Effector memory CD8-positive, alpha-beta T cell (primary cell): ENCODE data around the gene DR1.
"Not testable (repeated sequence)": the region's sequence is repeated elsewhere in the genome, so short reads cannot be mapped to it uniquely, and the experiment has no call there.

Experiments used
- ATAC-seq: fragments of 150-1000 bp; cut with Tn5 transposase; replicated peaks from 2 replicates; pipeline ENCODE4 v1.10.0; 2021; ENCODE audit warnings: mild to moderate bottlenecking, moderate library complexity
- DNase-seq, 3 experiments: peaks; one replicate each; pipeline ENCODE4 v3.0.0; 2021
- H3K27ac Mint-ChIP-seq, 2 donors: one replicate each; pipeline ENCODE4 v1.8.0; 2022; ENCODE audit warnings: mild to moderate bottlenecking in 2 of 2, mixed read lengths in 2 of 2, moderate library complexity in 2 of 2
- H3K27me3 Mint-ChIP-seq, 2 donors: one replicate each; pipeline ENCODE4 v1.8.0; 2022; ENCODE audit warnings: mixed read lengths in 2 of 2
- H3K36me3 Mint-ChIP-seq: one replicate; pipeline ENCODE4 v1.8.0; 2022; ENCODE audit warnings: mild to moderate bottlenecking, moderate library complexity, mixed read lengths; ENCODE audit not compliant: insufficient read depth
- H3K4me1 Mint-ChIP-seq, 2 donors: one replicate each; pipeline ENCODE4 v1.8.0; 2022; ENCODE audit warnings: low read depth in 2 of 2, mixed read lengths in 2 of 2
- H3K4me3 Mint-ChIP-seq, 2 donors: one replicate each; pipeline ENCODE4 v1.8.0; 2022; ENCODE audit warnings: mild to moderate bottlenecking in 2 of 2, mixed read lengths in 2 of 2, moderate library complexity in 2 of 2
- H3K9me3 Mint-ChIP-seq, 2 donors: one replicate each; pipeline ENCODE4 v1.8.0; 2022; ENCODE audit warnings: mixed read lengths in 2 of 2

Gene DR1

GRCh38 chr1:93348104-93348728 lies 2.5 kb downstream of the DR1 start:
- no peaks in the 10 kb centered on the region for H3K27me3 Mint-ChIP-seq
- H3K27ac Mint-ChIP-seq, result peak overlapping the region; percentile 100
- peaks cover 41% of the 10 kb centered on the region for H3K36me3 Mint-ChIP-seq
- DNase-seq (no peak), ATAC-seq (no peak)
- peak overlapping the region; percentile 99 to 100 for H3K4me3 Mint-ChIP-seq
- H3K4me1 Mint-ChIP-seq, result peaks cover 26 to 42% of the 10 kb centered on the region in 2 donors
- no peaks in the 10 kb centered on the region for H3K9me3 Mint-ChIP-seq

GRCh38 chr1:93349231-93350135 lies 3.8 kb downstream of the DR1 start:
- H3K36me3 Mint-ChIP-seq, result peaks cover 53% of the 10 kb centered on the region
- peak overlapping the region; percentile 99 to 100 for H3K4me3 Mint-ChIP-seq
- no peaks in the 10 kb centered on the region for H3K9me3 Mint-ChIP-seq
- H3K27ac Mint-ChIP-seq, result peak overlapping the region; percentile 60 to 78
- no peaks in the 10 kb centered on the region for H3K27me3 Mint-ChIP-seq
- DNase-seq, result no peak
- H3K4me1 Mint-ChIP-seq, result peaks cover 26 to 44% of the 10 kb centered on the region in 2 donors
- no peak for ATAC-seq

DNA sequence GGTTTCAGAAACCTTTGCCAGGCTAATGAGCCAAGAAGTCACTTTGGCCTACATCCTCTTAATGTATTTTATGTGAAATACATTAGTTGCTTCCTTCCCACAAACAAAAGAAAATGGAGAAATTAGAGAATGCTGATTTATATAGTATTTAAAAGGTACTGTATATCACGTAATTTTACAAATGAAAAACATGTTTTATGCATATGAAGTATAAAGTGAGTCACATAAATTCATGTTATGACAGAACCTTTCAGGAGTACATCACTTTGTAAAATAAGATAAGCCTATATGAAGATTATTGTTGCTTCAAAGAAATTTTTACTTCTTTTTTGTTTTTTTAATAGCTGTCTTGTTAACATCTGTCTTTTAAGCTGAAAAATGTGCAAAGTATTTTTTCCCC lies 4.6 kb downstream of the DR1 start:
- H3K9me3 Mint-ChIP-seq, result no peaks in the 10 kb centered on the region
- H3K4me3 Mint-ChIP-seq, result peak overlapping the region; percentile 49 to 100
- no peak for ATAC-seq
- no peaks in the 10 kb centered on the region for H3K27me3 Mint-ChIP-seq
- DNase-seq, result no peak
- peaks cover 24 to 46% of the 10 kb centered on the region in 2 donors for H3K4me1 Mint-ChIP-seq
- H3K36me3 Mint-ChIP-seq, result peaks cover 58% of the 10 kb centered on the region
- H3K27ac Mint-ChIP-seq, result peak overlapping the region in 1 of 2 donors; percentile 78

GRCh38 chr1:93350875-93351274 lies 5.2 kb downstream of the DR1 start:
- ATAC-seq (no peak), DNase-seq (no peak)
- Mint-ChIP-seq H3K4me3 (peak overlapping the region in 1 of 2 donors; percentile 100), H3K27ac (peak overlapping the region in 1 of 2 donors; percentile 78), H3K27me3 (no peaks in the 10 kb centered on the region), H3K9me3 (no peaks in the 10 kb centered on the region), H3K36me3 (peaks cover 58% of the 10 kb centered on the region), H3K4me1 (peaks cover 25 to 50% of the 10 kb centered on the region in 2 donors)

GRCh38 chr1:93351346-93351745 lies 5.6 kb downstream of the DR1 start:
- H3K4me3 Mint-ChIP-seq, result peak overlapping the region in 1 of 2 donors; percentile 100
- not testable (repeated sequence) for H3K9me3 Mint-ChIP-seq, ATAC-seq, H3K27ac Mint-ChIP-seq, H3K27me3 Mint-ChIP-seq, DNase-seq
- peaks cover 58% of the 10 kb centered on the region for H3K36me3 Mint-ChIP-seq
- H3K4me1 Mint-ChIP-seq, result peaks cover 23 to 48% of the 10 kb centered on the region in 2 donors

DNA sequence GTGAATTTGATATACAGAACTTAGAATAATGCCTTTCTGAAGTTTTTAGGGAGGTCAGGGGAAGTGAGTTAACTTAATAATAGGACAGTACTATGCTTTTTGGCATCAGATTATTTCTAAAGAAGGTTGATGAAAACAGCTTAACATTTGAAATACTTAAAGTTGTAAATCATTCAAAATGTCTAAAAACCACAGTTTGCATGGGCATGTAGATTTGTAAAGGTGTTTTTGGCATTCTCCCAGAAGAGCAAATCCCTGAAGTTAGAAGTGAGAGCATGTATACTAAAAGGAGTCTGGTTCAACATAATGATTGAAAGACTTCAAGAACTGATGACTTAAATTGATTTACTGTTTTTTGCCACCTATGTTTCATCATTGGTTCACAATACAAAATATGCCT lies 6.7 kb downstream of the DR1 start:
- Mint-ChIP-seq H3K27ac (peak overlapping the region; percentile 73 to 86), H3K9me3 (no peaks in the 10 kb centered on the region), H3K27me3 (no peaks in the 10 kb centered on the region), H3K36me3 (peaks cover 58% of the 10 kb centered on the region), H3K4me1 (peaks cover 19 to 39% of the 10 kb centered on the region in 2 donors), H3K4me3 (peak overlapping the region; percentile 42 to 100)
- ATAC-seq (no peak), DNase-seq (no peak)

- ATAC-seq, result no peak
- Mint-ChIP-seq H3K9me3 (no peaks in the 10 kb centered on the region), H3K27me3 (no peaks in the 10 kb centered on the region), H3K4me1 (peaks cover 21 to 42% of the 10 kb centered on the region in 2 donors), H3K4me3 (peak overlapping the region in 1 of 2 donors; percentile 33), H3K36me3 (peaks cover 64% of the 10 kb centered on the region), H3K27ac (peak overlapping the region in 1 of 2 donors; percentile 46)
- no peak for DNase-seq
Observed at GRCh38 chr1:93353286-93353685, 7.6 kb downstream of the DR1 start.

DNA sequence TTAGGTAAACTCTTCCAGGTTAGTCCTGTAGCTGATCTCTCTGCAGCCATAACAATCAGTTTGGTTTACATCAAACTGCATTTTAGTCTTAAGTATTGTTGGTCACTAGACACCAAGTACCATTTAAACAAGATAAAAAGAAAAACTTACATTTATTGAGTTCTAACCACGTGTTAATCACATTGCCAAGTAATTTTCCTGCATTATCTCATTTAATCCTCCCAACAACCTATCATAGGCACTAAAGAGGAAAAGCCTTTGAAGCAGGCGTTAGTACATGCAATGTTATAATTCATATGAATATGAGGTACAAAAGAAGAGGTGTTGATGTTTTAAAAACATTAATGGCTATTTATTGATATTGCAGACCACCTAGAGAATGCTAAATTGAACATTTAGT lies 9.0 kb downstream of the DR1 start:
- H3K27ac Mint-ChIP-seq, result no peak overlapping the region
- no peaks in the 10 kb centered on the region for H3K27me3 Mint-ChIP-seq
- ATAC-seq (no peak), DNase-seq (no peak)
- no peaks in the 10 kb centered on the region for H3K9me3 Mint-ChIP-seq
- no peak overlapping the region for H3K4me3 Mint-ChIP-seq
- H3K36me3 Mint-ChIP-seq, result peaks cover 76% of the 10 kb centered on the region
- H3K4me1 Mint-ChIP-seq, result peaks cover 26 to 48% of the 10 kb centered on the region in 2 donors

DNA sequence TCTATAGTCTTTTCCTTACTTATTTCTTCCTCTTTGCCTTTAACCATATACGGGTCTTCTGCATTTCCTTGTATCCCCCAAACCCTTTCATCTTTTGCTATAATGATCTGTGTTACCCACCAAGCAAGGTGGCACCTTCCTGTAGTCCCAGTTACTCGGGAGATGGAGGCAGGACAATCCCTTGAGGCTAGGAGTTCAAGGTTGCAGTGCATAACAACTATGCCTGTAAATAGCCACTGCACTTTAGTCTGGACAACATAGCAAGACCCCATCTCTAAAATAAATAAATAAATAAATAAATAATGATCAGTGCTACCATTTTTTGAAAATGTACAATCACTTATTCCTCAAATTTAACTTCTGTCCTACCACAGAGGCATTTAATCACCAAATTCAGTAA lies 11.5 kb downstream of the DR1 start:
- no peak for DNase-seq
- Mint-ChIP-seq H3K36me3 (peaks cover 92% of the 10 kb centered on the region), H3K9me3 (no peaks in the 10 kb centered on the region), H3K27me3 (no peaks in the 10 kb centered on the region), H3K27ac (peak overlapping the region in 1 of 2 donors; percentile 55), H3K4me1 (peaks cover 23 to 57% of the 10 kb centered on the region in 2 donors), H3K4me3 (no peak overlapping the region)
- no peak for ATAC-seq

- Mint-ChIP-seq H3K27ac (peak overlapping the region; percentile 0 to 55), H3K36me3 (peaks cover 95% of the 10 kb centered on the region), H3K4me1 (peaks cover 21 to 59% of the 10 kb centered on the region in 2 donors), H3K9me3 (no peaks in the 10 kb centered on the region), H3K4me3 (peak overlapping the region in 1 of 2 donors; percentile 23), H3K27me3 (no peaks in the 10 kb centered on the region)
- ATAC-seq (no peak), DNase-seq (no peak)
Observed at GRCh38 chr1:93358293-93358692, 12.6 kb downstream of the DR1 start.

- no peaks in the 10 kb centered on the region for H3K27me3 Mint-ChIP-seq
- no peaks in the 10 kb centered on the region for H3K9me3 Mint-ChIP-seq
- no peak for ATAC-seq
- peak overlapping the region in 1 of 2 donors; percentile 1 for H3K4me3 Mint-ChIP-seq
- H3K27ac Mint-ChIP-seq, result peak overlapping the region; percentile 5 to 55
- no peak for DNase-seq
- H3K4me1 Mint-ChIP-seq, result peaks cover 25 to 58% of the 10 kb centered on the region in 2 donors
- peaks cover 95% of the 10 kb centered on the region for H3K36me3 Mint-ChIP-seq
Observed at GRCh38 chr1:93360111-93360510, 14.4 kb downstream of the DR1 start.

GRCh38 chr1:93362237-93362636 lies 16.5 kb downstream of the DR1 start:
- Mint-ChIP-seq H3K27me3 (no peaks in the 10 kb centered on the region), H3K4me1 (peaks cover 24 to 56% of the 10 kb centered on the region in 2 donors), H3K27ac (peak overlapping the region in 1 of 2 donors; percentile 20), H3K9me3 (no peaks in the 10 kb centered on the region), H3K36me3 (peaks cover 84% of the 10 kb centered on the region), H3K4me3 (no peak overlapping the region)
- no peak for DNase-seq
- no peak for ATAC-seq

DNA sequence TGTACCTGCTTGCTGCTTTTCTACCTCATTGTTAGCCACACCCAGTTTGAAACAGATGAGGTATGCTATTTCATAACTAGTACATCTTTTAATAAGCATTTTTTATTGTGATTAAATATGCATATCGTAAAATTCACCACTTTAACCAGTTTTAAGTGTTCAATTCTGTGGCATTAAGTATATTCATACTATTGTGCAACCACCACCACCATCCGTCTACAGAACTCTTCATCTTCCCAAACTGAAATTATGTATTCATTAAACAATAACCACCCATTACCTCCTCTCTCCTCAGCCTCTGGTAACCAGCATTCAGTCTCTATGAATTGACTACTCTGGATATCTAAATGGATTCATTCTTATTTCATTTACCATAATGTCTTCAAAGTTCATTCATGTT lies 20.1 kb downstream of the DR1 start:
- no peak overlapping the region for H3K27ac Mint-ChIP-seq
- H3K36me3 Mint-ChIP-seq, result peaks cover 56% of the 10 kb centered on the region
- no peaks in the 10 kb centered on the region for H3K9me3 Mint-ChIP-seq
- H3K4me1 Mint-ChIP-seq, result peaks cover 5 to 27% of the 10 kb centered on the region in 2 donors
- H3K27me3 Mint-ChIP-seq, result no peaks in the 10 kb centered on the region
- DNase-seq (no peak), ATAC-seq (no peak)
- H3K4me3 Mint-ChIP-seq, result no peak overlapping the region
